Spleen (tissue), 7 donors: ENCODE data around the gene ASB3.

Experiments used
- CTCF ChIP-seq, 11 experiments: fragments of 200-600 bp in 7 of 11; fragments of 450-650 bp in 4 of 11; sonication (generic) in 4 of 11; IDR thresholded peaks in 8 of 11; conservative IDR thresholded peaks in 3 of 11; 1 replicate in 7 of 11; 2 replicates in 4 of 11; pipeline versions ENCODE4 v1.4.0 to v1.8.0; 2016 to 2021; ENCODE audit warnings: antibody characterized with exemption in 11 of 11, inconsistent platforms in 4 of 11, mild to moderate bottlenecking in 1 of 11
- POLR2A ChIP-seq, 3 donors: fragments of 450-650 bp; IDR thresholded peaks; one replicate each; pipeline ENCODE4 v1.5.1; 2017; ENCODE audit warnings: antibody characterized with exemption in 3 of 3, mild to moderate bottlenecking in 1 of 3
- POLR2AphosphoS5 ChIP-seq, 3 donors: sonication (generic); formaldehyde crosslinking; IDR thresholded peaks; one replicate each; pipeline ENCODE4 v1.5.1; 2017; ENCODE audit warnings: antibody characterized with exemption in 3 of 3
- donor health status: DM: no; HTN: no; CAD: no; lungs with moderate emphysema.
- donor health status: DM: no; HTN: no; CAD: no.
- donor health status: DM: no; HTN: no; CAD: no.

GRCh38 chr2:53646788-53647187 lies 140.0 kb downstream of the ASB3 start:
- TF ChIP-seq CTCF (IDR thresholded peaks at IDR 0.05 in 8 of 11, conservative IDR thresholded peaks at IDR 0.05 in 3 of 11), result no peak
- no peak for TF ChIP-seq POLR2A (IDR thresholded peaks at IDR 0.05)
- TF ChIP-seq POLR2AphosphoS5 (IDR thresholded peaks at IDR 0.05), result no peak
